Heart left ventricle (tissue), 13 donors: ENCODE data around the gene NIPBL.

Experiments used
- POLR2A ChIP-seq, 2 donors: fragments of 450-650 bp; IDR thresholded peaks; one replicate each; pipeline ENCODE4 v1.6.1; 2017; ENCODE audit warnings: antibody characterized with exemption in 2 of 2, mild to moderate bottlenecking in 2 of 2, moderate library complexity in 2 of 2
- TF ChIP-seq, protein P1 (sequence below), 12 donors: fragments of 200-600 bp; sonication (generic) in 4 of 12; IDR thresholded peaks; one replicate each; pipeline versions ENCODE4 v1.5.0 to v1.8.0; 2018 to 2022; ENCODE audit warnings: antibody characterized with exemption in 12 of 12, mild to moderate bottlenecking in 5 of 12
- donor health status: ischemic (EF 13 %, LVEDD 7.1; RV severe dilation, severe dysfunction).
- donor health status: DM: no; HTN: yes; CAD: no.
- donor health status: DM: no; HTN: no; CAD: no.
- donor health status: ischemic (EF 25% LVEDD 6.9; RV normal size, moderate dysfunction).
- donor health status: ischemic (EF 25% LVEDD 5.7; RV mildly dilated, moderate dysfunction).
- donor health status: ischemic (EF 35%, LVEDD 5.7; RV mildly dilated, moderate dysfunction).
- donor health status: nonischemic (EF 11% LVEDD 7.7; RV severe dilation, severe dysfunction).
- donor health status: DM: yes; HTN: yes; CAD: no.
- donor health status: PGD.
- donor health status: ischemic (EF 29% LVEDD 5.4; RV normal size, mild dysfunction).
- donor health status: nonischemic (EF 23%, LVEDD 6.1; RV moderate dilation, normal function).

DNA sequence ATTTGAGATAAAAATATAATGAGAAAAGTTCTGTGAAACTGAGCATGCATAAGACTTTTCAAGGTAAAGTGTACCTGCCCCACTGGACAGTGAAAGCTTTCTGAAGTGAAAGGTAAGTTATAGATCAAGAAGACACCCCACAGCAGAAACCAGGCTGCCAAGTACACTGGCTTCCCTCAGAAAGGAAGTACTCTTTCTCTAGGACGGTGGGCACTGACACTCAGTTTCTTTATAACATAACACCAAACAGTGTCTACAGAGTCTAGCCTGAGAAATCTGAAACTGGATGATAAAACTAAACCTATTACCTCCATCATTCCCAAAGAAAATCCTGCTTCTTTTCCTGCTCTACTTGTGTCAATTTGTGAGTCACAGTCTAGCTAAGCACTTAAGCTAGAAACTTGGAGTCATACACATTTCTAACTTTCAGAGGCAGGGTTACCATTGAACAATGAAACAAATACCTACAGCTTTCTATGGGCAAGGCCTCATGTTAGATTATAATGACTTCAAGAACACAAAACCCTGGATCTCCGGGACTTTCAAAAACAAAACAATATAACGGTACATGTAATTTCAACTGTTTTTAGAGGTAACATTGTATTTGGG, 235.9 kb downstream of the NIPBL start:
- TF ChIP-seq POLR2A (IDR thresholded peaks at IDR 0.05): no peak
- TF ChIP-seq, protein P1, sequence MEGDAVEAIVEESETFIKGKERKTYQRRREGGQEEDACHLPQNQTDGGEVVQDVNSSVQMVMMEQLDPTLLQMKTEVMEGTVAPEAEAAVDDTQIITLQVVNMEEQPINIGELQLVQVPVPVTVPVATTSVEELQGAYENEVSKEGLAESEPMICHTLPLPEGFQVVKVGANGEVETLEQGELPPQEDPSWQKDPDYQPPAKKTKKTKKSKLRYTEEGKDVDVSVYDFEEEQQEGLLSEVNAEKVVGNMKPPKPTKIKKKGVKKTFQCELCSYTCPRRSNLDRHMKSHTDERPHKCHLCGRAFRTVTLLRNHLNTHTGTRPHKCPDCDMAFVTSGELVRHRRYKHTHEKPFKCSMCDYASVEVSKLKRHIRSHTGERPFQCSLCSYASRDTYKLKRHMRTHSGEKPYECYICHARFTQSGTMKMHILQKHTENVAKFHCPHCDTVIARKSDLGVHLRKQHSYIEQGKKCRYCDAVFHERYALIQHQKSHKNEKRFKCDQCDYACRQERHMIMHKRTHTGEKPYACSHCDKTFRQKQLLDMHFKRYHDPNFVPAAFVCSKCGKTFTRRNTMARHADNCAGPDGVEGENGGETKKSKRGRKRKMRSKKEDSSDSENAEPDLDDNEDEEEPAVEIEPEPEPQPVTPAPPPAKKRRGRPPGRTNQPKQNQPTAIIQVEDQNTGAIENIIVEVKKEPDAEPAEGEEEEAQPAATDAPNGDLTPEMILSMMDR (IDR thresholded peaks at IDR 0.05): no peak
